ENCODE measurements around the gene NDRG3.
"Not testable (repeated sequence)": the region's sequence is repeated elsewhere in the genome, so short reads cannot be mapped to it uniquely, and the experiment has no call there.

NDRG3 gene

GRCh38 chr20:36758276-36758675, 12.4 kb upstream of the NDRG3 start:
- DNase-seq = no peak

- DNase-seq = no peak
Observed at GRCh38 chr20:36756496-36756895, 10.6 kb upstream of the NDRG3 start.

- DNase-seq = no peak
Observed at GRCh38 chr20:36754656-36755222, 8.8 kb upstream of the NDRG3 start.

GRCh38 chr20:36752582-36752981, 6.7 kb upstream of the NDRG3 start:
- DNase-seq = no peak

GRCh38 chr20:36745234-36745926, 510 bp downstream of the NDRG3 start:
- no peak for DNase-seq

GRCh38 chr20:36744764-36745191, 1.1 kb downstream of the NDRG3 start:
- DNase-seq = no peak

GRCh38 chr20:36744243-36744642, 1.6 kb downstream of the NDRG3 start:
- no peak for DNase-seq

GRCh38 chr20:36742558-36742957, 3.3 kb downstream of the NDRG3 start:
- DNase-seq = no peak

- DNase-seq = no peak
Observed at GRCh38 chr20:36741072-36741471, 4.8 kb downstream of the NDRG3 start.

- DNase-seq = no peak
Observed at GRCh38 chr20:36737183-36737499, 8.7 kb downstream of the NDRG3 start.

- no peak for DNase-seq
Observed at GRCh38 chr20:36736451-36737182, 9.3 kb downstream of the NDRG3 start.

GRCh38 chr20:36732456-36732855, 13.4 kb downstream of the NDRG3 start:
- no peak for DNase-seq

GRCh38 chr20:36728986-36729385, 16.9 kb downstream of the NDRG3 start:
- no peak for DNase-seq

GRCh38 chr20:36726168-36726567, 19.7 kb downstream of the NDRG3 start:
- no peak for DNase-seq

GRCh38 chr20:36720510-36720909, 25.4 kb downstream of the NDRG3 start:
- no peak for DNase-seq

GRCh38 chr20:36717657-36718056, 28.2 kb downstream of the NDRG3 start:
- DNase-seq = no peak

GRCh38 chr20:36717021-36717420, 28.9 kb downstream of the NDRG3 start:
- no peak for DNase-seq

GRCh38 chr20:36712775-36713174, 33.1 kb downstream of the NDRG3 start:
- DNase-seq = no peak

GRCh38 chr20:36709126-36709525, 36.8 kb downstream of the NDRG3 start:
- DNase-seq = no peak

- DNase-seq = no peak
Observed at GRCh38 chr20:36703530-36703929, 42.4 kb downstream of the NDRG3 start.

GRCh38 chr20:36700438-36700837, 45.5 kb downstream of the NDRG3 start:
- no peak for DNase-seq

GRCh38 chr20:36695467-36695866, 50.4 kb downstream of the NDRG3 start:
- DNase-seq = not testable (repeated sequence)

- no peak for DNase-seq
Observed at GRCh38 chr20:36688630-36689029, 57.3 kb downstream of the NDRG3 start.

- DNase-seq = no peak
Observed at GRCh38 chr20:36687850-36688249, 58.0 kb downstream of the NDRG3 start.
